Measurements from ENCODE around the gene CLPTM1.

GRCh38 chr19:44939668-44940067 lies 15.5 kb upstream of the CLPTM1 start:
- TF ChIP-seq EZH2 (IDR thresholded peaks at IDR 0.05) (no peak), POLR2AphosphoS5 (IDR thresholded peaks at IDR 0.05; ENCODE audit: borderline replicate concordance, low read depth, low read length) (no peak)
